IgD-negative memory B cell (primary cell): ENCODE measurements around the gene ENO3. TPM values are rescaled to one million over a fixed set of nuclear protein-coding genes. Genes with fewer than 3 reads are reported as not detected.

Experiments
- H3K27ac Mint-ChIP-seq, 3 donors: one replicate each; pipeline ENCODE4 v1.8.0; 2020 to 2022; ENCODE audit warnings: mild to moderate bottlenecking in 3 of 3, mixed read lengths in 3 of 3, moderate library complexity in 1 of 3
- H3K27me3 Mint-ChIP-seq: one replicate; pipeline ENCODE4 v1.8.0; 2021; ENCODE audit warnings: mixed read lengths
- H3K36me3 Mint-ChIP-seq: one replicate; pipeline ENCODE4 v1.8.0; 2020; ENCODE audit warnings: mild to moderate bottlenecking, mixed read lengths
- H3K4me1 Mint-ChIP-seq, 3 donors: one replicate each; pipeline ENCODE4 v1.8.0; 2020 to 2022; ENCODE audit warnings: mixed read lengths in 3 of 3, mild to moderate bottlenecking in 1 of 3
- H3K4me3 Mint-ChIP-seq, 4 donors: one replicate each; pipeline ENCODE4 v1.8.0; 2020 to 2022; ENCODE audit warnings: mild to moderate bottlenecking in 4 of 4, mixed read lengths in 4 of 4, moderate library complexity in 3 of 4
- H3K9me3 Mint-ChIP-seq, 3 donors: one replicate each; pipeline ENCODE4 v1.8.0; 2020 to 2021; ENCODE audit warnings: mixed read lengths in 3 of 3, mild to moderate bottlenecking in 1 of 3
- polyA plus RNA-seq: library from polyadenylated mRNA; unstranded; fragments of 300-500 nt; fragmentation: Illumina TruSeq; gene quantifications from one replicate; pipeline ENCODE4 v1.2.3, GENCODE V29; 2021

Gene ENO3
- polyA plus RNA-seq, 1 donor from 2014 or later: 3.1 TPM

GRCh38 chr17:4987767-4988567 is 37.0 kb downstream of the ENO3 start:
- H3K36me3 Mint-ChIP-seq: peaks cover 3% of the 10 kb centered on the region
- H3K9me3 Mint-ChIP-seq: no peaks in the 10 kb centered on the region
- peaks cover 13 to 30% (median 27%) of the 10 kb centered on the region in 3 donors for H3K4me1 Mint-ChIP-seq
- no peaks in the 10 kb centered on the region for H3K27me3 Mint-ChIP-seq
- H3K4me3 Mint-ChIP-seq: peak overlapping the region; percentile 89 to 97 (median 96)
- peak overlapping the region; percentile 75 to 96 (median 95) for H3K27ac Mint-ChIP-seq

- Mint-ChIP-seq H3K9me3 (no peaks in the 10 kb centered on the region), H3K27ac (no peak overlapping the region), H3K36me3 (peaks cover 2% of the 10 kb centered on the region), H3K4me3 (peak overlapping the region in 1 of 4 donors; percentile 65), H3K4me1 (peaks cover 7 to 10% (median 9%) of the 10 kb centered on the region in 3 donors), H3K27me3 (no peaks in the 10 kb centered on the region)
These were observed 43.2 kb downstream of the ENO3 start for GRCh38 chr17:4994081-4994595.

GRCh38 chr17:4997302-4998026 is 46.5 kb downstream of the ENO3 start, which contains the start of the genes INCA1 and KIF1C:
Gene INCA1 (minus strand): TSS chr17:4997522. CDS start chr17:4994437, 3,085 bp downstream.
Gene KIF1C (plus strand): TSS chr17:4997950. CDS start chr17:5000247, 2,297 bp downstream.
- H3K9me3 Mint-ChIP-seq: no peaks in the 10 kb centered on the region
- H3K27ac Mint-ChIP-seq: peak within 1 kb of the TSS; percentile 22 to 71 (median 69)
- H3K4me3 Mint-ChIP-seq: peak within 1 kb of the TSS; percentile 84 to 95 (median 92)
- H3K36me3 Mint-ChIP-seq: peaks cover 10% of the 10 kb centered on the region
- H3K4me1 Mint-ChIP-seq: peaks cover 11 to 15% (median 12%) of the 10 kb centered on the region in 3 donors
- H3K27me3 Mint-ChIP-seq: no peaks in the 10 kb centered on the region

GRCh38 chr17:4998027-4998731 is 47.3 kb downstream of the ENO3 start:
- peak overlapping the region in 1 of 3 donors; percentile 69 for H3K27ac Mint-ChIP-seq
- peaks cover 11 to 15% (median 12%) of the 10 kb centered on the region in 3 donors for H3K4me1 Mint-ChIP-seq
- peaks cover 10% of the 10 kb centered on the region for H3K36me3 Mint-ChIP-seq
- H3K4me3 Mint-ChIP-seq: peak overlapping the region; percentile 84 to 95 (median 92)
- no peaks in the 10 kb centered on the region for H3K27me3 Mint-ChIP-seq
- H3K9me3 Mint-ChIP-seq: no peaks in the 10 kb centered on the region

GRCh38 chr17:4998732-4999429 is 48.0 kb downstream of the ENO3 start:
- H3K4me1 Mint-ChIP-seq: peaks cover 11 to 15% (median 12%) of the 10 kb centered on the region in 3 donors
- peaks cover 10% of the 10 kb centered on the region for H3K36me3 Mint-ChIP-seq
- H3K9me3 Mint-ChIP-seq: no peaks in the 10 kb centered on the region
- peak overlapping the region; percentile 63 to 76 (median 69) for H3K27ac Mint-ChIP-seq
- H3K4me3 Mint-ChIP-seq: peak overlapping the region; percentile 84 to 95 (median 92)
- H3K27me3 Mint-ChIP-seq: no peaks in the 10 kb centered on the region

- peaks cover 14% of the 10 kb centered on the region for H3K36me3 Mint-ChIP-seq
- peak overlapping the region; percentile 63 to 76 (median 69) for H3K27ac Mint-ChIP-seq
- H3K4me3 Mint-ChIP-seq: peak overlapping the region; percentile 84 to 95 (median 92)
These were observed 48.6 kb downstream of the ENO3 start for GRCh38 chr17:4999430-5000093.

GRCh38 chr17:5000237-5000639 is 49.3 kb downstream of the ENO3 start:
- no peaks in the 10 kb centered on the region for H3K27me3 Mint-ChIP-seq
- no peaks in the 10 kb centered on the region for H3K9me3 Mint-ChIP-seq
- peak overlapping the region in 1 of 3 donors; percentile 69 for H3K27ac Mint-ChIP-seq
- H3K36me3 Mint-ChIP-seq: peaks cover 20% of the 10 kb centered on the region
- peak overlapping the region in 1 of 4 donors; percentile 90 for H3K4me3 Mint-ChIP-seq
- H3K4me1 Mint-ChIP-seq: peaks cover 9 to 15% (median 13%) of the 10 kb centered on the region in 3 donors

More at GRCh38 chr17:4999430-5000093, 48.6 kb downstream of the ENO3 start:
- no peaks in the 10 kb centered on the region for H3K27me3 Mint-ChIP-seq
- no peaks in the 10 kb centered on the region for H3K9me3 Mint-ChIP-seq
- peaks cover 11 to 15% (median 12%) of the 10 kb centered on the region in 3 donors for H3K4me1 Mint-ChIP-seq

GRCh38 chr17:5002121-5002788 is 51.3 kb downstream of the ENO3 start:
- H3K4me3 Mint-ChIP-seq: peak overlapping the region in 3 of 4 donors; percentile 5 to 21 (median 16)
- H3K4me1 Mint-ChIP-seq: peaks cover 8 to 12% (median 11%) of the 10 kb centered on the region in 3 donors
- H3K36me3 Mint-ChIP-seq: peaks cover 25% of the 10 kb centered on the region
- H3K9me3 Mint-ChIP-seq: no peaks in the 10 kb centered on the region
- no peak overlapping the region for H3K27ac Mint-ChIP-seq
- H3K27me3 Mint-ChIP-seq: no peaks in the 10 kb centered on the region

- H3K27ac Mint-ChIP-seq: no peak overlapping the region
- H3K4me3 Mint-ChIP-seq: peak overlapping the region in 1 of 4 donors; percentile 58
- H3K27me3 Mint-ChIP-seq: no peaks in the 10 kb centered on the region
- H3K4me1 Mint-ChIP-seq: peaks cover 8 to 12% (median 11%) of the 10 kb centered on the region in 3 donors
- peaks cover 33% of the 10 kb centered on the region for H3K36me3 Mint-ChIP-seq
- no peaks in the 10 kb centered on the region for H3K9me3 Mint-ChIP-seq
These were observed 52.4 kb downstream of the ENO3 start for GRCh38 chr17:5003214-5003867.

Other genes with a start within 250 kb of the ENO3 start
- 12.7 TPM for gene PELP1, start 247.0 kb upstream of the ENO3 start, polyA plus RNA-seq
- gene ARRB2, start 240.5 kb upstream of the ENO3 start, polyA plus RNA-seq: 21.5 TPM
- gene MED11, start 219.7 kb upstream of the ENO3 start, polyA plus RNA-seq: 48.1 TPM
- not detected for gene ZMYND15, start 211.3 kb upstream of the ENO3 start, polyA plus RNA-seq
- gene CXCL16, start 211.2 kb upstream of the ENO3 start, polyA plus RNA-seq: 17.7 TPM
- gene TM4SF5, start 179.2 kb upstream of the ENO3 start, polyA plus RNA-seq: not detected
- gene VMO1, start 164.8 kb upstream of the ENO3 start, polyA plus RNA-seq: not detected
- not detected for gene GLTPD2, start 162.2 kb upstream of the ENO3 start, polyA plus RNA-seq
- gene PSMB6, start 155.0 kb upstream of the ENO3 start, polyA plus RNA-seq: 261 TPM
- gene PLD2, start 144.0 kb upstream of the ENO3 start, polyA plus RNA-seq: 4.9 TPM
- gene MINK1, start 117.8 kb upstream of the ENO3 start, polyA plus RNA-seq: 21.4 TPM
- 1.0 TPM for gene C17orf107, start 51.6 kb upstream of the ENO3 start, polyA plus RNA-seq
- gene CHRNE, start 48.0 kb upstream of the ENO3 start, polyA plus RNA-seq: 0.89 TPM
- 0.26 TPM for gene GP1BA, start 18.8 kb upstream of the ENO3 start, polyA plus RNA-seq
- 70.9 TPM for gene SLC25A11, start 11.1 kb upstream of the ENO3 start, polyA plus RNA-seq
- gene RNF167, start 10.9 kb upstream of the ENO3 start, polyA plus RNA-seq: 27.3 TPM
- gene PFN1, start 2.6 kb upstream of the ENO3 start, polyA plus RNA-seq: 1,903 TPM
- gene SPAG7, start 16.7 kb downstream of the ENO3 start, polyA plus RNA-seq: 97.1 TPM
- 19.1 TPM for gene CAMTA2, start 36.6 kb downstream of the ENO3 start, polyA plus RNA-seq
- gene INCA1, start 46.4 kb downstream of the ENO3 start, polyA plus RNA-seq: 0.36 TPM
- 15.0 TPM for gene KIF1C, start 46.8 kb downstream of the ENO3 start, polyA plus RNA-seq
- not detected for gene SLC52A1, start 84.3 kb downstream of the ENO3 start, polyA plus RNA-seq
- 1.4 TPM for gene ZFP3, start 127.3 kb downstream of the ENO3 start, polyA plus RNA-seq
- gene ZNF232, start 160.8 kb downstream of the ENO3 start, polyA plus RNA-seq: 11.7 TPM
- 0.05 TPM for gene USP6, start 164.9 kb downstream of the ENO3 start, polyA plus RNA-seq
- gene ZNF594, start 240.7 kb downstream of the ENO3 start, polyA plus RNA-seq: 2.1 TPM